Breast epithelium (tissue), 4 donors: Measurements from ENCODE around the gene SPOPL. TPM values are rescaled to one million over a fixed set of nuclear protein-coding genes. Genes with fewer than 3 reads are reported as not detected.

ENCODE experiments used
- DNase-seq, 2 donors: peaks; one replicate each; pipeline ENCODE4 v3.0.0-alpha.2; 2019; ENCODE audit warnings: low spot score in 2 of 2
- H3K27ac ChIP-seq, 2 donors: fragments of 200-600 bp; sonication (generic) in 1 of 2; one replicate each; pipeline ENCODE4 v1.5.1; 2016 to 2019; ENCODE audit warnings: mild to moderate bottlenecking in 1 of 2
- H3K27me3 ChIP-seq, 2 donors: fragments of 200-600 bp; sonication (generic) in 1 of 2; one replicate each; pipeline versions ENCODE4 v1.5.1 to v1.6.0; 2017 to 2019; ENCODE audit warnings: control low read depth in 1 of 2, mild to moderate bottlenecking in 1 of 2
- H3K36me3 ChIP-seq: fragments of 200-600 bp; one replicate; pipeline ENCODE4 v1.5.1; 2019
- H3K4me1 ChIP-seq, 2 donors: fragments of 200-600 bp; sonication (generic); one replicate each; pipeline ENCODE4 v1.5.1; 2016 to 2019; ENCODE audit warnings: control low read depth in 1 of 2
- H3K4me3 ChIP-seq, 3 donors: fragments of 200-600 bp; sonication (generic); 1 replicate in 2 of 3; 2 replicates in 1 of 3; pipeline ENCODE4 v1.5.1; 2016 to 2019; ENCODE audit warnings: mild to moderate bottlenecking in 3 of 3, moderate library complexity in 2 of 3
- H3K9me3 ChIP-seq, 2 donors: fragments of 200-600 bp; sonication (generic) in 1 of 2; one replicate each; pipeline ENCODE4 v1.5.1; 2016 to 2019; ENCODE audit warnings: control low read depth in 1 of 2
- POLR2A ChIP-seq: fragments of 450-650 bp; IDR thresholded peaks from one replicate; pipeline ENCODE4 v1.6.1; 2016; ENCODE audit warnings: antibody characterized with exemption, mild to moderate bottlenecking, moderate library complexity
- POLR2AphosphoS5 ChIP-seq, 3 donors: sonication (generic); formaldehyde crosslinking; IDR thresholded peaks; one replicate each; pipeline ENCODE4 v1.6.1; 2017; ENCODE audit warnings: antibody characterized with exemption in 3 of 3
- intact Hi-C: fragments of 100-400 bp; cut with DNase I; formaldehyde crosslinking; loops from one replicate; pipeline ENCODE4 v1.15.1; 2023; ENCODE audit warnings: low total_unique reads
- total RNA-seq, 3 donors: library from RNA; depleted of rRNA; stranded (reverse); fragments of >200 nt; gene quantifications; one replicate each; pipeline ENCODE4 v1.1.0, GENCODE V29; 2016
- TF ChIP-seq, protein P1 (sequence below), 3 donors: fragments of 450-650 bp; IDR thresholded peaks; one replicate each; pipeline ENCODE4 v1.5.1; 2016 to 2017; ENCODE audit warnings: antibody characterized with exemption in 3 of 3, mild to moderate bottlenecking in 3 of 3, moderate library complexity in 3 of 3

Gene SPOPL
- total RNA-seq, 3 donors from 2014 or later, result 25.3 to 71.4 (median 49.2) TPM

DNA sequence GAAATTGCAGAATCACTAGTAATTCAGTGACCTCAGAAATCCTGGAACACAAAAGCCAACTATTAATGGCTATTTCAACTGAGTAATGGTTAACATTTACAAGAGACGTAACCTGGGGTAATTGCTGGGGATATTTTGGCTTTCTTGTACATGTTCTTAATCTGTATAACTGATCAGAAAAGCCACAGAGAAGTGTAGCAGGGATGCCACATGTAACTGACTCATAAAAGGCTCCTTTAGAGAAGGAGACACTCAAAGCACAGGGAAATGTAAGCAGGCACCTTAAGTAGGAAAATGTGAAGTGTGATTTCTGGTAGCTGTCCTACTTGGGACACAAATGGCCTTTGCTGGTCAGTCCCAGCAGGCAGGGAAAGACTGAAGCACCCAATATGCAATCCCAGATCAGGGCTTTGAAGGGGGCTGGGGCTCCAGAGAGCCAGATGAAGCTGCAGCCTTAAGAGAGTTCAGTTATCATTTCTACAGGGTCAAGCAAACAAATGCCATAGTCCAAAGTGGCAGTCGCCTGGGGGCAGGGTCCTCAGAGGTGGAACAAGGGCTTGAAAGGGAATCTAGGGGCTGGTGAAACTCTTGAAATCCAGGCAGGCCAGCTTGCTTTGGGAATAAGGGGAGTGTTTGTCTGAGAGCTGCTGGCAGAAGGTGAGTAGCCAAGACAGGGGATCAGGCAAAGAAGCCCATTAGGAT is 7.2 kb upstream of the SPOPL start:
- Histone ChIP-seq H3K36me3 (no peaks in the 10 kb centered on the region), H3K4me3 (no peak overlapping the region), H3K4me1 (no peaks in the 10 kb centered on the region), H3K27me3 (no peaks in the 10 kb centered on the region), H3K9me3 (no peaks in the 10 kb centered on the region), H3K27ac (peak overlapping the region; percentile 36 to 49)
- TF ChIP-seq POLR2A (no peak), POLR2AphosphoS5 (IDR thresholded peaks at IDR 0.05) (no peak)
- TF ChIP-seq, protein P1, sequence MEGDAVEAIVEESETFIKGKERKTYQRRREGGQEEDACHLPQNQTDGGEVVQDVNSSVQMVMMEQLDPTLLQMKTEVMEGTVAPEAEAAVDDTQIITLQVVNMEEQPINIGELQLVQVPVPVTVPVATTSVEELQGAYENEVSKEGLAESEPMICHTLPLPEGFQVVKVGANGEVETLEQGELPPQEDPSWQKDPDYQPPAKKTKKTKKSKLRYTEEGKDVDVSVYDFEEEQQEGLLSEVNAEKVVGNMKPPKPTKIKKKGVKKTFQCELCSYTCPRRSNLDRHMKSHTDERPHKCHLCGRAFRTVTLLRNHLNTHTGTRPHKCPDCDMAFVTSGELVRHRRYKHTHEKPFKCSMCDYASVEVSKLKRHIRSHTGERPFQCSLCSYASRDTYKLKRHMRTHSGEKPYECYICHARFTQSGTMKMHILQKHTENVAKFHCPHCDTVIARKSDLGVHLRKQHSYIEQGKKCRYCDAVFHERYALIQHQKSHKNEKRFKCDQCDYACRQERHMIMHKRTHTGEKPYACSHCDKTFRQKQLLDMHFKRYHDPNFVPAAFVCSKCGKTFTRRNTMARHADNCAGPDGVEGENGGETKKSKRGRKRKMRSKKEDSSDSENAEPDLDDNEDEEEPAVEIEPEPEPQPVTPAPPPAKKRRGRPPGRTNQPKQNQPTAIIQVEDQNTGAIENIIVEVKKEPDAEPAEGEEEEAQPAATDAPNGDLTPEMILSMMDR (IDR thresholded peaks at IDR 0.05), result no peak
- intact Hi-C loops, result no loop called here
- no peak for DNase-seq

DNA sequence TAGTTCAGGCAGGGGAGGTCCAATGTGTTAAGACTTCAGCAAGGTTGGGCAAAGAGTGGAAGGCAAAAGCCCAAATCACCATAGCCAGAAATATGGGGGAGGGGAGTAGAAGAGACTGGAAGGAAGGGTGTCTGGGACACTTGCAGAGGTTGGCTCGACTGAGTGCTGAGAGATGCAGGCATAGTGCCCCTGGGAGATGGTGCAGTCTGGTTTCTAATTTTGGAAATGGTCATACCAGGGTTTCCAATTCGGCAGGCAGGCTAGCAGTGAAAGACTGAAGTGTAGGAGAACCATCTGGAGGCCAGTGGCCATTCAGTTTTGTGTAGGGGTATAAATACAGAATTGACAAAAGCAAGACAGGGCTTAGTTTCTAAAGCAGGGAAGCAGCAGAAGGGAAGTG is 6.2 kb upstream of the SPOPL start:
- Histone ChIP-seq H3K9me3 (no peaks in the 10 kb centered on the region), H3K27me3 (no peaks in the 10 kb centered on the region), H3K4me3 (no peak overlapping the region), H3K27ac (no peak overlapping the region), H3K4me1 (no peaks in the 10 kb centered on the region), H3K36me3 (no peaks in the 10 kb centered on the region)
- intact Hi-C loops, result no loop called here
- TF ChIP-seq, protein P1 (IDR thresholded peaks at IDR 0.05), result no peak
- TF ChIP-seq POLR2AphosphoS5 (IDR thresholded peaks at IDR 0.05) (no peak), POLR2A (no peak)
- DNase-seq, result no peak

DNA sequence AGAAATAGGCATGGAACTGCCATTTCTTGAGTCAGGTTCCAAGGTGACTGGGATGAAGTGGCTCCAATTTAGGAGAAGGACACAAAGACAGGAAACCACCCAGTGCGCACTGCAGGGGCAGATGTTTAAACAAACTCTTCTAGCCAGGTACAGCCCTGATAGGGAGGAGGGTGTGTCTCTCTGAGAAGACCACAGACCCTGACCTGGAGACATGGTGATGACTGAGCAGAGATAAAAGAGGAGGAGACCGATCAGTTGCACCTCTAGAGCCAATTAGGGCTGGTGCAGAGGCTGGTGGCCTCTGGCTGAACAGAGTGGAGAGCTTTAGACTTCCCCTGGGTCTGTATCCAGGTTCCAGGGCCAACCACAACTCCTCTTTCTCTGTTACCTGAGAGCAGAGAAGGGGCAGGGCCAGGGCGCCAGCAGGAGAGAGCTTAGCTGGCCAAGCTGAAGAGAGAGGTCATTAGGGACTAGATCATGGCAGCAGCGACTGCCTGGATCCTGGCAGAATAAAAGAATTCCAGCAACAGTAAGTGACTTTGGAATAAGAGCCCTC is 5.4 kb upstream of the SPOPL start:
- no peaks in the 10 kb centered on the region for H3K9me3 ChIP-seq
- intact Hi-C loops, result no loop called here

DNA sequence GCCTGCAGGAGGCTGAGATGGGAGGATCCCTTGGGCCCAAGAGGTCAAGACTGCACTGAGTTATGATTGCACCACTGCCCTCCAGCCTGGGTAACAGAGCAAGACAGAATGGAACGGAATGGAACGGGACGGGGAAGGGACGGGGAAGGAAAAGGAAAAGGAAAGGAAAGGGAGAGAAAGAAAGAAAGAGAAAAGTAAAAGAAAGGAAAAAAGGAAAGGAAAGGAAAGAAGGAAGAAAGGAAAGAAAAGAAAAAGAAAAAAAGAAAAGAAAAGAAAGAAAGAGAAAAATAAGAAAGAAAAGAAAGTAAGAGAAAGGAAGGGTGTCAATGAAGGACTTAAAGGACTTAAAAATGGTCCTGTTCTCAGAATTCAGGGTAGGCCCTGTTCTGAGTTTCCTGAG is 4.3 kb upstream of the SPOPL start:
- no peak for DNase-seq
- no peaks in the 10 kb centered on the region for H3K4me1 ChIP-seq
- TF ChIP-seq, protein P1 (IDR thresholded peaks at IDR 0.05), result no peak
- TF ChIP-seq POLR2A, result no peak
- no peak for TF ChIP-seq POLR2AphosphoS5 (IDR thresholded peaks at IDR 0.05)
- no peak overlapping the region for H3K27ac ChIP-seq
- no peak overlapping the region for H3K4me3 ChIP-seq
- no peaks in the 10 kb centered on the region for H3K36me3 ChIP-seq
- H3K9me3 ChIP-seq, result no peaks in the 10 kb centered on the region
- H3K27me3 ChIP-seq, result no peaks in the 10 kb centered on the region
- intact Hi-C loops, result no loop called here

More for the DNA sequence above, 5.4 kb upstream of the SPOPL start:
- DNase-seq, result no peak
- Histone ChIP-seq H3K27ac (no peak overlapping the region), H3K27me3 (no peaks in the 10 kb centered on the region), H3K36me3 (no peaks in the 10 kb centered on the region), H3K4me1 (no peaks in the 10 kb centered on the region), H3K4me3 (no peak overlapping the region)
- TF ChIP-seq POLR2A, result no peak
- TF ChIP-seq, protein P1 (IDR thresholded peaks at IDR 0.05), result no peak
- no peak for TF ChIP-seq POLR2AphosphoS5 (IDR thresholded peaks at IDR 0.05)

DNA sequence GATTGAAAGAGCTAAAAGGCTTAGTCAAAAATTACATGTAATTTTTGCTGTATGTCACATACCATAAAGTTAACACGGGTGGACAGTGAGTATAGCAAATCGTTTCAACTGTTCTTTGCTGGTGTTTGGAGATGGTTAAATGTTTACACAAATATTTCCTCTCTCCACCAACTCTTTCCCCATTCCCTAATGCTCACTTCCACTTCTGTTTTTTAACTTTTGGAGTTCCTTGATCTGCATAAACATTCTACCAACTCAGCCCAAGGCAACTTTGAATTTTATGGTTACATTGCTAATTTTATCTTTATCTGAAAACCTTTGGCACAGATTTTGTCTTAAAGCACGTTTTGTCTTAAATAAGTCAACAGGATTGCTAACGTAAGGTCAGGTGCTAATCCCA is 1.9 kb upstream of the SPOPL start:
- no peaks in the 10 kb centered on the region for H3K27me3 ChIP-seq
- H3K4me3 ChIP-seq, result no peak overlapping the region
- no peak overlapping the region for H3K27ac ChIP-seq
- DNase-seq, result no peak
- intact Hi-C loops, result no loop called here
- H3K36me3 ChIP-seq, result no peaks in the 10 kb centered on the region
- no peaks in the 10 kb centered on the region for H3K4me1 ChIP-seq
- H3K9me3 ChIP-seq, result no peaks in the 10 kb centered on the region
- TF ChIP-seq POLR2AphosphoS5 (IDR thresholded peaks at IDR 0.05) (no peak), POLR2A (no peak)
- TF ChIP-seq, protein P1 (IDR thresholded peaks at IDR 0.05), result no peak
